T-helper 2 cell treated with Interferon-gamma antibody and Interleukin-4, amounts not matched to agents 5 μg/mL and 100 μg/mL, for 36 hours (primary cell): ENCODE data around the gene EPHA6.
"Not testable (repeated sequence)": the region's sequence is repeated elsewhere in the genome, so short reads cannot be mapped to it uniquely, and the experiment has no call there.

Experiments
- DNase-seq: peaks from one replicate; pipeline ENCODE4 v3.0.0; 2021; ENCODE audit warnings: low spot score
- H3K27ac Mint-ChIP-seq: one replicate; pipeline ENCODE4 v1.8.0; 2021; ENCODE audit warnings: mild to moderate bottlenecking, mixed read lengths
- H3K27me3 Mint-ChIP-seq: one replicate; pipeline ENCODE4 v1.8.0; 2021; ENCODE audit warnings: low read depth, mixed read lengths
- H3K36me3 Mint-ChIP-seq: one replicate; pipeline ENCODE4 v1.8.0; 2021; ENCODE audit warnings: low read depth, mixed read lengths
- H3K4me1 Mint-ChIP-seq: one replicate; pipeline ENCODE4 v1.8.0; 2021; ENCODE audit warnings: low read depth, mixed read lengths
- H3K4me3 Mint-ChIP-seq: one replicate; pipeline ENCODE4 v1.8.0; 2022; ENCODE audit warnings: mild to moderate bottlenecking, moderate library complexity, mixed read lengths
- H3K9me3 Mint-ChIP-seq: one replicate; pipeline ENCODE4 v1.8.0; 2021; ENCODE audit warnings: mixed read lengths

EPHA6 gene

DNA sequence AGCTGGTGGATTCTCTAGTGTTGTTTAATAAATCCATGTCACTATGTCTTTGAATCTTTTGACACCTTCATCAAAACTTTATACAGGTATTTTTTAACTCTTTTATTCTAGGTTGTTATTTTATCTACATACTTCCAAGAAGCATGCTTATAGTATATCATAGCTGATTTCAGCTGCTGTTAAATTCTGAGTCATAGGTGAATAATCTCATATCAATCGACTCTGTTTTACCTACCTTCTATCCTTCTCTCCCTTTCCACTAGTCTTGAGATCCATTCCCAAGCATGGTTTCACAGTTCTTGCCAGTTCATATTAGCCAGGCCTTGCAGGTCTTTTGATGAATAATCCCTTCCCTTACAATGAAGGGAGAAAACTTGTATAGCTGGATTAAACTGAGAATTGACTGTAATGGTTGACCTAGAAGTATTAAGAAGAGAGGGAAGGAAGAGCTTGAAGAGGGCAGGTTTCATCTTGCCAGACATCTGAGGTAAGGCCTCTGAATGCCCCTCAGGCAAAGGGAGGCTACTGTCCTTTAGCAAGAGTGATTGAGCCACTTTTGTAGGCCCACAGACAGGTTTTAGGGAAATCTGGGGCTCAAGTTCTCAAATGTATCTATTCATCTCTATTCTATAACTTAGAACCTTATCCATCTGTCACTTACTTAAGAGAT is 146.4 kb downstream of the EPHA6 start:
- Mint-ChIP-seq H3K4me1 (no peaks in the 10 kb centered on the region), H3K36me3 (no peaks in the 10 kb centered on the region), H3K27me3 (no peaks in the 10 kb centered on the region), H3K4me3 (no peak overlapping the region), H3K9me3 (no peaks in the 10 kb centered on the region), H3K27ac (no peak overlapping the region)
- no peak for DNase-seq

- no peak overlapping the region for H3K27ac Mint-ChIP-seq
- no peaks in the 10 kb centered on the region for H3K9me3 Mint-ChIP-seq
These were observed 147.2 kb downstream of the EPHA6 start for GRCh38 chr3:96961576-96961975.

GRCh38 chr3:96966181-96966929 is 152.0 kb downstream of the EPHA6 start:
- H3K4me1 Mint-ChIP-seq: no peaks in the 10 kb centered on the region
- H3K4me3 Mint-ChIP-seq: no peak overlapping the region
- no peaks in the 10 kb centered on the region for H3K9me3 Mint-ChIP-seq
- DNase-seq: no peak
- H3K27ac Mint-ChIP-seq: no peak overlapping the region
- no peaks in the 10 kb centered on the region for H3K27me3 Mint-ChIP-seq
- no peaks in the 10 kb centered on the region for H3K36me3 Mint-ChIP-seq

More at GRCh38 chr3:96961576-96961975, 147.2 kb downstream of the EPHA6 start:
- Mint-ChIP-seq H3K4me3 (no peak overlapping the region), H3K4me1 (no peaks in the 10 kb centered on the region), H3K27me3 (no peaks in the 10 kb centered on the region), H3K36me3 (no peaks in the 10 kb centered on the region)
- DNase-seq: no peak

DNA sequence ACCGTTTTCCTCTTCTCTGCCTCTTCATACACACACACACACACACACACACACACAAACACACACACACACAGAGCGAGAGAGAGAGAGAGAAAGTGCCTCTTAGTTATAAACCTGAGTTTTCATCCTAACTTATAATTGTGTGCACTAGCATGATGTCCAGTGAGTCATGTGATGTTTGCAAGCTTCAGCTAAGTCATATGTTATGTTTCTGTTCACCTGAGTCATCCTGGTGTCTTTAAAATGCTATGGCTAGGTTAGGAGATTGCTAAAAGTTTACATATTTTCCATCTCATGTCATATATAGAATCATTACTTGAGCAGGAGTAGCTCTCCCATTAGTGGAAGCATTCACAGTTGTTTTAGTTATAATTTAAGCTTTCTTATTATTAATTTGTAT is 155.8 kb downstream of the EPHA6 start:
- Mint-ChIP-seq H3K4me3 (no peak overlapping the region), H3K27ac (no peak overlapping the region), H3K9me3 (no peaks in the 10 kb centered on the region), H3K4me1 (no peaks in the 10 kb centered on the region), H3K36me3 (no peaks in the 10 kb centered on the region), H3K27me3 (no peaks in the 10 kb centered on the region)
- no peak for DNase-seq

DNA sequence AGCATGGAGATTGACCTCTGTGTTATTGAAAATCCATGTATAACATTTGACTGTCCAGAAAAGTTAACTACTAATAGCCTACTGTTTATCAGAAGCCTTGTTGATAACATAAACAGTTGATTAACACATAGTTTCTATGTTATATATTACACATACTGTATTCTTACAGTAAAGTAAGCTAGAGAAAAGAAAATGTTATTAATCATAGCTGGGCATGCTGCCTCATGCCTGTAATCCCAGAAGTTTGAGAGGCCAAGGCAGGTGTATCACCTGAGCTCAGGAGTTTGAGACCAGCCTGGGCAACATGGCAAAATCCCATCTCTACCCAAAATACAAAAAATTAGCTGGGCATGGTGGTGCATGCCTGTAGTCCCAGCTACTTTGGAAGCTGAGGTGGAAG is 163.3 kb downstream of the EPHA6 start:
- Mint-ChIP-seq H3K36me3 (no peaks in the 10 kb centered on the region), H3K4me1 (no peaks in the 10 kb centered on the region), H3K4me3 (no peak overlapping the region), H3K27me3 (no peaks in the 10 kb centered on the region), H3K27ac (no peak overlapping the region), H3K9me3 (peaks cover 10% of the 10 kb centered on the region)
- DNase-seq: no peak

- not testable (repeated sequence) for H3K4me3 Mint-ChIP-seq, H3K27me3 Mint-ChIP-seq, H3K27ac Mint-ChIP-seq, DNase-seq, H3K4me1 Mint-ChIP-seq, H3K36me3 Mint-ChIP-seq
- peaks cover 13% of the 10 kb centered on the region for H3K9me3 Mint-ChIP-seq
These were observed 169.3 kb downstream of the EPHA6 start for GRCh38 chr3:96983716-96984115.

DNA sequence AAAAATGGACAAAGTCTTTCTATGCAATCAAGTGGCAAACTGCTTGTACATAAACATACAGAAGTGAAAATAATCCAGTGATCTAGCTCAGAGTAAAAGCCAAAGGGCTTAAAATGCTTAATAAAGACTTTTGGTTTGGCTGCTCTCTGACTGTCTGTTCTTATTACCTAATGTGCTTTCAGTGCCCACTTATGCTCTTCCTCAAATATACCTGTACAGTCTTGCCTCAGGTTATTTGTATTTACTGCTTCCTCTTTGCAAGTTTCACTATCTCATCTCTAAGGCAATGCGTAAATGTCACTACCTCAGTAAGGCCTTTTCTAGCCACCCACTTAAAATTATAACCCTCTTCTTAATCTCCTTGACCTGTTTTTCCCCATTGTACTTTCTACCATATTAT is 171.8 kb downstream of the EPHA6 start:
- no peak for DNase-seq
- Mint-ChIP-seq H3K27me3 (no peaks in the 10 kb centered on the region), H3K4me3 (no peak overlapping the region), H3K4me1 (no peaks in the 10 kb centered on the region), H3K36me3 (no peaks in the 10 kb centered on the region), H3K9me3 (peaks cover 10% of the 10 kb centered on the region), H3K27ac (no peak overlapping the region)

- Mint-ChIP-seq H3K9me3 (no peaks in the 10 kb centered on the region), H3K36me3 (no peaks in the 10 kb centered on the region), H3K27ac (no peak overlapping the region), H3K27me3 (no peaks in the 10 kb centered on the region), H3K4me1 (no peaks in the 10 kb centered on the region), H3K4me3 (no peak overlapping the region)
- no peak for DNase-seq
These were observed 176.8 kb downstream of the EPHA6 start for GRCh38 chr3:96991231-96991630.

DNA sequence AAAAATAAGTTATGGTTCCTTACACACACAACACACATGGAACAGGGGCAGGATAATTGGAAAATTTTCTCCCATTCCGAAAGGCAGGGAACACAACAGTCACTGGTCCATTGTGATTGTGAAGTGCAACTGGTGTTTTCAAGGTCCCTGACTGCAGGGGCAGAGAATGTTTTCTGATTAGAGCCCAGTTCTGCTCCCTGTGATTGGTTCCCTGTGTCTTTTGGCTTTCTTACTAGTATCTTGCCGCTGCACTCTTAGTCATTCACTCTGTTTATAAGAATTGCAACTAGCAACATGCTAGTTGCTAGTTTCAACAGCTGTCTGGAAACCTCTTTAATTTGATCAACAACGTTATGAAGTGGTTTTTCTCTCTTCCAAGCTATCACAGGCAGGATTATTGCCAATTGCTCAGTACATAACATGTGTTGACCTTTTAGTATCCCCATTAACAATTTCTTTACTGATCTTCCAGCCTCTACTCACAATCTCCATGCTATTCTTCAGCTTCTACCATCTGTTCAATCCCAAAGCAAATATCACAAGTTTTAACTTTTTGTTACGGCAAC is 177.5 kb downstream of the EPHA6 start:
- H3K36me3 Mint-ChIP-seq: no peaks in the 10 kb centered on the region
- H3K4me1 Mint-ChIP-seq: no peaks in the 10 kb centered on the region
- H3K27me3 Mint-ChIP-seq: no peaks in the 10 kb centered on the region
- no peak for DNase-seq
- H3K27ac Mint-ChIP-seq: no peak overlapping the region
- H3K4me3 Mint-ChIP-seq: no peak overlapping the region
- H3K9me3 Mint-ChIP-seq: no peaks in the 10 kb centered on the region

DNA sequence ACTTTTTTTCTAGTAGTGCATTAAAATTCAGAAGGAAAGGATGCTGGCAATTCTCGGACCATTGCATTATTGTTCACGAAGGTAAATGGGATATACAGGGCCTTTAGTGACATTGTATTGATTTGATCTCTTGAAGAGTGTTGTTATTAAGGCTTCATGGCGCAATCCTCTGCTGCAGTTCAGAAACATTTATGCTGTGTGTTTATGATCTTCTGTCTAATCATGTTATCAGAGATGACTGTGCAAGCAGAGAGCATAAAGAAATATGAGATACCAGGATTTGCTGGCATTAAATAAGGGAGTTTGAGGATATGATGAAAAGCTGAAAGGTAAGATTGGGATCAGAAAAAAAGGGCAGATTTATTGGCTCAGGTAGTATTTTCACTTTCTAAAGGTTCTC is 180.6 kb downstream of the EPHA6 start:
- no peak for DNase-seq
- no peak overlapping the region for H3K27ac Mint-ChIP-seq
- H3K36me3 Mint-ChIP-seq: no peaks in the 10 kb centered on the region
- no peaks in the 10 kb centered on the region for H3K4me1 Mint-ChIP-seq
- no peaks in the 10 kb centered on the region for H3K27me3 Mint-ChIP-seq
- H3K4me3 Mint-ChIP-seq: no peak overlapping the region
- peaks cover 4% of the 10 kb centered on the region for H3K9me3 Mint-ChIP-seq

DNA sequence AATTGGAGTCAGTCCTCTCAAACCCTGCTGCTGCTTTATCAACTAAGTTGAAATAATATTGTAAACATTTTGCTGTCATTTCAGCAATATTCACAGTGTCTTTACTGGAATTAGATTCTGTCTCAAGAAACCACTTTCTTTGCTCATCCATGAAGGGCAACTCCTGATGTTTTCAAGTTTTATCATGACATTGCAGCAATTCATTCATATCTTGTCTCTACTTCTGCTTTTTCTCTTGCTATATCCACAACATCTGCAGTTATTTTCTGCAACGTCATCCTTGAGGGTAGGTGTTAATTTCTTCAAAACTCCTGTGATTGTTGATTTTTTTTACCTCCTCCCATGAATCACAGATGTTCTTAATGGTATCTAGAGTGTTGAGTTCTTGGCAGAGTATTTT is 181.6 kb downstream of the EPHA6 start:
- Mint-ChIP-seq H3K27ac (no peak overlapping the region), H3K4me1 (no peaks in the 10 kb centered on the region), H3K4me3 (no peak overlapping the region), H3K27me3 (no peaks in the 10 kb centered on the region), H3K36me3 (no peaks in the 10 kb centered on the region), H3K9me3 (peaks cover 4% of the 10 kb centered on the region)
- DNase-seq: no peak

DNA sequence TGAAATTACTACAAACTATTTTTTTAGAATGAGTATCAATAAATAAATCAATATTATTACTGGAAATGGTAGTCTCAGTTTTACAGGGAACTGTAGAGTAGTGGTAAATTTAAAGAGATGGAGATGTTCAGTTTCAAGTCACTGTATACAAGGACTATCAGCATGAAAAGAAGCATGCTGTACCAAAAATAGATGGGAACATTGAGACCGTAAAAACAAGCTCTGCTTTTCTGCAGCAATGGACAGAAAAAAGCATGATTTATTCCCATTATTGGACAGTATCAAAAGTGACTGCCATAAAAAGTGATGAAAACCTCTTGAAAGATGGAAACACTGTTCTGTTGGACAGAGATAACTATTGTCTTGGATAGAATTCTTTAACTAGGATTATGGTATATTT is 187.2 kb downstream of the EPHA6 start:
- no peak overlapping the region for H3K4me3 Mint-ChIP-seq
- no peak overlapping the region for H3K27ac Mint-ChIP-seq
- peaks cover 15% of the 10 kb centered on the region for H3K9me3 Mint-ChIP-seq
- no peaks in the 10 kb centered on the region for H3K27me3 Mint-ChIP-seq
- H3K4me1 Mint-ChIP-seq: no peaks in the 10 kb centered on the region
- no peaks in the 10 kb centered on the region for H3K36me3 Mint-ChIP-seq
- DNase-seq: no peak

GRCh38 chr3:97009427-97010019 is 195.1 kb downstream of the EPHA6 start:
- H3K27me3 Mint-ChIP-seq: no peaks in the 10 kb centered on the region
- no peak overlapping the region for H3K27ac Mint-ChIP-seq
- no peaks in the 10 kb centered on the region for H3K4me1 Mint-ChIP-seq
- DNase-seq: no peak
- H3K4me3 Mint-ChIP-seq: no peak overlapping the region
- no peaks in the 10 kb centered on the region for H3K36me3 Mint-ChIP-seq
- peaks cover 15% of the 10 kb centered on the region for H3K9me3 Mint-ChIP-seq

DNA sequence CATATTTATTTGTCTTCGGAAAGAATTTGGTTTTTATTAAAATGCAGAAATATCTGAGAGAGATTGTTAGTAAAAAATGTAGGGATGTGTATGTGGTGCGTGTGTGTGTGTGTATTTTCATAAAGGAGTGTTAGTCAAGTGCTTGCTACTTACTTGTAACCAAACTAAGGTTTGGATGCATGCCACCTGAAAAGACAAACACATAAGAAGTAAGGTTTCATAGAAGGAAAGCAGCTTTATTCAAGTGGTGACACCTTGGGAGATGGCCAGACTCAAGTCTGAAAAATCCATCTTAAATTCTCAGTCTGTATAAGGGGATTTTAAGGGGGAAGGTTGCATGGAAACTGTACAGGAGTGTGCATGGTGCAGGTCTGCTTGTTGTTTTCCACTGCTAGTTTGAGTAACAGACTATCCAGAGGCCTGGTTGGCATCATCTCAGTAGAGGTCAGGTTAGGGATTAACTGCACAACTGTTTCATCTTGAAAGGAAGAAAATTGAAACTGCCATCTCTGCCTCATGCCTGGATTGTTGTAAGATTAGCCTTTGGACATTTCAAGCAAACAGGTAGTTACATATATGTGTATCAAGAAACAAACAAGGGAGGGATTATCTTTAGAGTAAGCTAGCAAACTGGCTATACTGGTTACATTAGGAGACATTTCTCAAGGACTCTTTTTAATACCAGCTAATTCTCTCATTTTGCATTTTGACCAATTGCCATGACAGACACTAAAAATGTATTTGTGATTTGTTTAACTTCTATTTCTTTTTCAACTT is 196.7 kb downstream of the EPHA6 start:
- no peak overlapping the region for H3K27ac Mint-ChIP-seq
- no peak for DNase-seq
- no peak overlapping the region for H3K4me3 Mint-ChIP-seq
- no peaks in the 10 kb centered on the region for H3K27me3 Mint-ChIP-seq
- H3K36me3 Mint-ChIP-seq: no peaks in the 10 kb centered on the region
- H3K9me3 Mint-ChIP-seq: peaks cover 10% of the 10 kb centered on the region
- no peaks in the 10 kb centered on the region for H3K4me1 Mint-ChIP-seq
